AG04450 (cell line): ENCODE data around the gene TTC34. TPM values are rescaled to one million over a fixed set of nuclear protein-coding genes. Genes with fewer than 3 reads are reported as not detected.

Experiments
- CTCF ChIA-PET: fragments of 300-600, 350-600 bp; formaldehyde crosslinking; extraction: SDS; loops from one replicate; lab custom pipeline; 2022; ENCODE audit warnings: antibody characterized with exemption, inconsistent platforms; lab: Charles Lee
- POLR2A ChIA-PET: fragments of 350-600 bp; formaldehyde crosslinking; extraction: SDS; loops from one replicate; lab custom pipeline; 2021; ENCODE audit warnings: antibody characterized with exemption, inconsistent platforms; lab: Yijun Ruan, JAX
- DNase-seq: peaks from one replicate; pipeline ENCODE4 v3.0.0-alpha.2; 2011; ENCODE audit warnings: low read depth, low spot score
- H3K27ac ChIP-seq: one replicate; pipeline ENCODE4 v1.5.1; 2012; ENCODE audit warnings: low read depth, low read length, control low read depth
- H3K27me3 ChIP-seq: one replicate; pipeline ENCODE4 v1.6.0; 2012; ENCODE audit warnings: low read length; ENCODE audit not compliant: control insufficient read depth, insufficient read depth
- H3K4me3 ChIP-seq: 2 replicates; pipeline ENCODE4 v1.5.1; 2011; ENCODE audit warnings: mild to moderate bottlenecking, low read depth, low read length, control low read depth
- H3K9me3 ChIP-seq: 2 replicates; pipeline ENCODE4 v1.5.1; 2012; ENCODE audit warnings: low read length; ENCODE audit not compliant: control insufficient read depth, insufficient read depth
- polyA plus RNA-seq: library from polyadenylated mRNA; depleted of rRNA; stranded (reverse); fragments of >200 nt; gene quantifications from 2 replicates; pipeline ENCODE4 v1.2.3, GENCODE V29; 2011
- TF ChIP-seq, protein P1 (sequence below): IDR thresholded peaks from 2 replicates; pipeline ENCODE4 v1.5.1; 2011; ENCODE audit warnings: low read depth, low read length, control low read depth, inconsistent platforms

TTC34 gene
- polyA plus RNA-seq, 1 experiment = 0.06 TPM

DNA sequence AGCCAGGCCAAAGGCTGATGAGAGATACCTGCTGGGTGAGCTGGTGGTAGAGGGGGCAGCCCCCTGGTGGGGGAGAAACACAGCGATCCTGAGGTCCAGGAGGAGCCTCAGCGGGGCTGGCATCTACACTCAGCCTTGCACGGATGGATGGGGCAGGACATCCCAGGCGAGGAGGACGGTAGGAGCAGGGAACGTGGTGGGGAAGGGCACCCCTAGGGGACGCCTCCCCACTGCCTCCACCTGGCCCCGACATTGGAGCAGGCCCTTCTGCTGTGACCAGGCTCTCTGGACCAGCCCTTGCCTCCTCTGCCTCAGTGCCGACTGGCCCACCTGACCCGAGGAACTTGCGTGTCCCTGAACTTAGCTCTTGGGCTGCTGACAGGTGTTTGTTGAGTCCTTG lies 162.3 kb downstream of the TTC34 start:
- Histone ChIP-seq H3K27me3 (peaks cover 1% of the 10 kb centered on the region), H3K4me3 (no peak overlapping the region), H3K27ac (no peak overlapping the region), H3K9me3 (peaks cover 21% of the 10 kb centered on the region)
- no peak for DNase-seq
- CTCF ChIA-PET = no interaction called here
- POLR2A ChIA-PET = no interaction called here
- TF ChIP-seq, protein P1, sequence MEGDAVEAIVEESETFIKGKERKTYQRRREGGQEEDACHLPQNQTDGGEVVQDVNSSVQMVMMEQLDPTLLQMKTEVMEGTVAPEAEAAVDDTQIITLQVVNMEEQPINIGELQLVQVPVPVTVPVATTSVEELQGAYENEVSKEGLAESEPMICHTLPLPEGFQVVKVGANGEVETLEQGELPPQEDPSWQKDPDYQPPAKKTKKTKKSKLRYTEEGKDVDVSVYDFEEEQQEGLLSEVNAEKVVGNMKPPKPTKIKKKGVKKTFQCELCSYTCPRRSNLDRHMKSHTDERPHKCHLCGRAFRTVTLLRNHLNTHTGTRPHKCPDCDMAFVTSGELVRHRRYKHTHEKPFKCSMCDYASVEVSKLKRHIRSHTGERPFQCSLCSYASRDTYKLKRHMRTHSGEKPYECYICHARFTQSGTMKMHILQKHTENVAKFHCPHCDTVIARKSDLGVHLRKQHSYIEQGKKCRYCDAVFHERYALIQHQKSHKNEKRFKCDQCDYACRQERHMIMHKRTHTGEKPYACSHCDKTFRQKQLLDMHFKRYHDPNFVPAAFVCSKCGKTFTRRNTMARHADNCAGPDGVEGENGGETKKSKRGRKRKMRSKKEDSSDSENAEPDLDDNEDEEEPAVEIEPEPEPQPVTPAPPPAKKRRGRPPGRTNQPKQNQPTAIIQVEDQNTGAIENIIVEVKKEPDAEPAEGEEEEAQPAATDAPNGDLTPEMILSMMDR = no peak

- Histone ChIP-seq H3K4me3 (no peak overlapping the region), H3K27ac (no peak overlapping the region), H3K9me3 (peaks cover 21% of the 10 kb centered on the region), H3K27me3 (peaks cover 5% of the 10 kb centered on the region)
- POLR2A ChIA-PET = no interaction called here
- CTCF ChIA-PET = no interaction called here
- TF ChIP-seq, protein P1 = no peak
- no peak for DNase-seq
These were observed 162.9 kb downstream of the TTC34 start for GRCh38 chr1:2638466-2639115.

DNA sequence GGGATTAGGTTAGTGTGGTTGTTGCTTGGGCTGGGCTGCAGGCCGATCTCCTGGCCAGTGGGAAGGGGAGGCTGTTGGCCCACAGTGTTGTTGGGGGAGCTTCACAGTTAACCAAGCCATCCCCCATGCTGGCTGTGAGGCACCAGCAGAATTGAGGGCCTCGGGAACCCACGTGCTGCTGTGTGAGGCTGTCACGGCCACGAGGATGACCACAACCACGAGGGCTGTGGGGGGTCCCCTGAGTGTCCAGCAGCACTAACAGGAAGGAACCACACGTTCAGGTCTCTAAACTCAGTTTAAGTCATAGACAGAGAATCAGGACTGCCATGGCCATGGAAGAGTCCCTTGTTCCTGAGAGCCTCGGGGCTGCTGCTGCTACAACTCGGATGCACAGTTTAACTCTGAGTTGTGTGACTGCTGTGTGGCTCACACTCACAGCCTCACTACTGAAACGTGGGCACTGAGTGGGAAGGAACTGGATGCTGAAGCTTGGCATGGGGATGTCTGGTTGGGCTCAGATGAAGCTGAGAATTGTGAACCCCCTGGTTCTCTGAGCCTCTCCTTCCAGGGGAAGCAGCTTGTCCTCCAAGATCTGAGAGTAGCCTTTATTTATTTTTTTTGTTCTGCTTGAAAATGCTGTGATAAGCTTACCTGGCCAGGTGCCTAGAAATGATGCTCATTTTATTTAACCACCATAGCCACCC lies 163.9 kb downstream of the TTC34 start:
- peaks cover 21% of the 10 kb centered on the region for H3K9me3 ChIP-seq
- no peak for DNase-seq
- ChIA-PET POLR2A (no interaction called here), CTCF (no interaction called here)
- TF ChIP-seq, protein P1 = no peak
- no peak overlapping the region for H3K4me3 ChIP-seq
- no peak overlapping the region for H3K27ac ChIP-seq
- peaks cover 7% of the 10 kb centered on the region for H3K27me3 ChIP-seq

GRCh38 chr1:2636733-2637132 lies 164.8 kb downstream of the TTC34 start:
- Histone ChIP-seq H3K4me3 (no peak overlapping the region), H3K9me3 (peaks cover 21% of the 10 kb centered on the region), H3K27ac (no peak overlapping the region), H3K27me3 (peaks cover 7% of the 10 kb centered on the region)
- ChIA-PET POLR2A (no interaction called here), CTCF (no interaction called here)
- TF ChIP-seq, protein P1 = no peak
- DNase-seq = no peak

DNA sequence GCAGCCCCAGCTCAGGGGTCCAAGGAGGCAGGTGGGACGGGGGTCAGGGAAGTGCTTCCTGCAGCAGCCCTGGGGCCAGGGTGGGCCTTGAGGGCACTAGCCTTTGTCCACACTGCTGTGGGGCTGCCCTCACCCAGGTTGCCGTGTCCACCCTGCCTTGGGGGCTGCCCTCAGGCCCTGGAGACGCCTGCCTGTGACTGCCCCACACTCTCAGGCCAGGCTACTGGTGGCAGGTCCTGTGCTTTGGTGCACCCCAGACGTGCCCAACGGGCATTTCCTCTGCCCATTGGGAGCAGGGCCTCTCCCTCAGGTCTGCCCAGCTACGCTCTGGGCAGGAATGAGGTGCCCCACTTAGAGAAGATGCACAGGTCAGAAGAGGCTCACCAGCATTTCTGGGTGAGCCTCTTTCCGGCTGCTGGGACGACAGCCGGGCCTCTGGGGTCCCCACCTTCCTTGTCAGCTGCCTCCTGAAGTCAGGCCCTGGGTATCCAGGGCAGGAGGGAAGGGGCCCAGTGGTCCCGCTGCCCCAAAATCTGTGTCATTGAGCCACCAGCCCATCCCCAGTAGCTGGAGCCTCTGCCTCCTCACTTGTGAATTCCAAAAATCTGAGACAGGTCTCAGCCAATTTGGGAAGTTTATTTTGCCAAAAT lies 166.0 kb downstream of the TTC34 start:
- Histone ChIP-seq H3K9me3 (peaks cover 29% of the 10 kb centered on the region), H3K4me3 (no peak overlapping the region), H3K27ac (no peak overlapping the region), H3K27me3 (peaks cover 7% of the 10 kb centered on the region)
- no peak for DNase-seq
- ChIA-PET POLR2A (no interaction called here), CTCF (no interaction called here)
- TF ChIP-seq, protein P1 = no peak
